HCT116 (cell line): ENCODE results near the gene IRX1. TPM values are rescaled to one million over a fixed set of nuclear protein-coding genes. Genes with fewer than 3 reads are reported as not detected.

ENCODE experiments used
- ATAC-seq: fragments of 200-7000 bp; cut with Tn5 transposase; 2 replicates; pipeline ENCODE4 v1.9.1; 2020; ENCODE audit warnings: mild to moderate bottlenecking, moderate library complexity
- BruUV-seq: library from RNA; stranded (reverse); fragments of 400-500 nt; replicated peaks from 2 replicates; lab custom pipeline; 2021; lab: Mats Ljungman, UMichigan
- CTCF ChIA-PET: fragments of 300-600 bp; sonication (Branson Sonifier 250); formaldehyde crosslinking; loops from one replicate; lab custom pipeline; 2021; ENCODE audit warnings: antibody characterized with exemption; lab: Charles Lee
- POLR2A ChIA-PET: fragments of 300-600, 350-600 bp; sonication (Branson Sonifier 250); formaldehyde crosslinking; loops from one replicate; lab custom pipeline; 2021; ENCODE audit warnings: antibody characterized with exemption; lab: Charles Lee
- RAD21 ChIA-PET, 2 experiments: fragments of 300-600 bp; sonication (Branson Sonifier 250); formaldehyde crosslinking; loops; one replicate each; lab custom pipeline; 2023; ENCODE audit warnings: low total read pairs in 2 of 2; ENCODE audit not compliant: uncharacterized antibody in 2 of 2, unreplicated experiment in 2 of 2, low non-redundant PET in 1 of 2; lab: Charles Lee
- DNase-seq: peaks from one replicate; pipeline ENCODE4 v3.0.0-alpha.2; 2010; ENCODE audit warnings: low read depth, low spot score
- H2AFZ ChIP-seq: fragments of 200-600 bp; shearing (Covaris generic), sonication (generic); 2 replicates; pipeline ENCODE4 v1.6.1; 2017; ENCODE audit warnings: low read depth, mixed run types, mixed read lengths, antibody characterized with exemption, low read length; ENCODE audit not compliant: poor library complexity, severe bottlenecking
- H3K27ac ChIP-seq: 2 replicates; pipeline ENCODE4 v1.5.1; 2012; ENCODE audit warnings: low read depth, low read length
- H3K27me3 ChIP-seq: fragments of 200-600 bp; sonication (generic); 2 replicates; pipeline ENCODE4 v1.6.1; 2016; ENCODE audit warnings: mixed run types, low read length, mixed read lengths; ENCODE audit not compliant: insufficient read depth
- H3K36me3 ChIP-seq, 2 experiments: fragments of 200-500 bp in 1 of 2; fragments of 200-600 bp in 1 of 2; sonication (Bioruptor generic) in 1 of 2; sonication (generic) in 1 of 2; 2 replicates each; pipeline versions ENCODE4 v1.5.1 to v1.6.1; 2014 to 2016; ENCODE audit warnings: low read length in 2 of 2, inconsistent platforms in 1 of 2, mixed read lengths in 1 of 2, mixed run types in 1 of 2; ENCODE audit not compliant: insufficient read depth in 2 of 2, control insufficient read depth in 1 of 2
- H3K4me1 ChIP-seq, 2 experiments: fragments of 200-600 bp in 1 of 2; sonication (generic) in 1 of 2; 2 replicates each; pipeline versions ENCODE4 v1.5.1 to v1.6.1; 2012 to 2017; ENCODE audit warnings: low read length in 2 of 2, inconsistent platforms in 1 of 2, mild to moderate bottlenecking in 1 of 2, mixed read lengths in 1 of 2, mixed run types in 1 of 2, moderate library complexity in 1 of 2; ENCODE audit not compliant: insufficient read depth in 2 of 2, control insufficient read depth in 1 of 2
- H3K4me2 ChIP-seq: fragments of 200-600 bp; sonication (generic); 2 replicates; pipeline ENCODE4 v1.6.1; 2017; ENCODE audit warnings: mixed run types, low read length, mixed read lengths
- H3K4me3 ChIP-seq, 2 experiments: fragments of 200-600 bp in 1 of 2; sonication (generic) in 1 of 2; replicated peaks in 1 of 2; 2 replicates each; pipeline ENCODE4 v1.5.1; 2011 to 2016; ENCODE audit warnings: low read length in 2 of 2, control low read depth in 1 of 2, low read depth in 1 of 2, mild to moderate bottlenecking in 1 of 2, mixed read lengths in 1 of 2, mixed run types in 1 of 2
- H3K79me2 ChIP-seq: fragments of 200-600 bp; sonication (generic); 2 replicates; pipeline ENCODE4 v1.6.1; 2017; ENCODE audit warnings: mild to moderate bottlenecking, mixed run types, low read length, moderate library complexity, mixed read lengths; ENCODE audit not compliant: insufficient read depth
- H3K9ac ChIP-seq: fragments of 200-600 bp; sonication (generic); 2 replicates; pipeline ENCODE4 v1.6.1; 2016; ENCODE audit warnings: low read length, mixed read lengths
- H3K9me2 ChIP-seq: fragments of 200-600 bp; sonication (generic), shearing (Covaris generic); 2 replicates; pipeline ENCODE4 v1.6.1; 2017; ENCODE audit warnings: mixed run types, mild to moderate bottlenecking, moderate library complexity; ENCODE audit not compliant: insufficient read depth
- H3K9me3 ChIP-seq, 2 experiments: fragments of 200-500 bp in 1 of 2; fragments of 200-600 bp in 1 of 2; sonication (Bioruptor generic) in 1 of 2; sonication (generic) in 1 of 2; 2 replicates each; pipeline ENCODE4 v1.6.1; 2014 to 2017; ENCODE audit warnings: low read length in 2 of 2, mixed read lengths in 2 of 2, inconsistent platforms in 1 of 2, low read depth in 1 of 2, mild to moderate bottlenecking in 1 of 2, mixed run types in 1 of 2, moderate library complexity in 1 of 2; ENCODE audit not compliant: control insufficient read depth in 1 of 2, insufficient read depth in 1 of 2
- H4K20me1 ChIP-seq: fragments of 200-600 bp; sonication (generic), shearing (Covaris generic); 2 replicates; pipeline ENCODE4 v1.6.1; 2017; ENCODE audit warnings: mixed run types, mild to moderate bottlenecking, moderate library complexity; ENCODE audit not compliant: insufficient read depth
- CBX3 ChIP-seq: IDR thresholded peaks from 2 replicates; pipeline ENCODE4 v1.6.1; 2012; ENCODE audit warnings: low read depth
- CEBPB ChIP-seq: IDR thresholded peaks from 2 replicates; pipeline ENCODE4 v1.6.1; 2012; ENCODE audit warnings: low read depth
- ELF1 ChIP-seq: IDR thresholded peaks from 2 replicates; pipeline ENCODE4 v1.6.1; 2012; ENCODE audit warnings: low read depth, borderline replicate concordance
- EZH2 ChIP-seq: fragments of 200-600 bp; sonication (generic); IDR thresholded peaks from 2 replicates; pipeline ENCODE4 v1.6.1; 2017; ENCODE audit warnings: antibody characterized with exemption, mixed run types
- EZH2phosphoT487 ChIP-seq: fragments of 200-600 bp; IDR thresholded peaks from 2 replicates; pipeline ENCODE4 v1.6.1; 2018; ENCODE audit warnings: antibody characterized with exemption, borderline replicate concordance
- FOSL1 ChIP-seq: IDR thresholded peaks from 2 replicates; pipeline ENCODE4 v1.6.1; 2012; ENCODE audit warnings: low read depth
- JUND ChIP-seq: IDR thresholded peaks from 2 replicates; pipeline ENCODE4 v1.6.1; 2012
- POLR2AphosphoS5 ChIP-seq: IDR thresholded peaks from 2 replicates; pipeline ENCODE4 v1.6.1; 2011; ENCODE audit warnings: mild to moderate bottlenecking, low read depth, low read length, moderate library complexity
- RAD21 ChIP-seq: IDR thresholded peaks from 2 replicates; pipeline ENCODE4 v1.6.1; 2012; ENCODE audit warnings: low read depth, mild to moderate bottlenecking
- SIN3A ChIP-seq: IDR thresholded peaks from 2 replicates; pipeline ENCODE4 v1.6.1; 2012; ENCODE audit warnings: low read depth
- SP1 ChIP-seq: IDR thresholded peaks from 2 replicates; pipeline ENCODE4 v1.6.1; 2012; ENCODE audit warnings: low read depth
- TCF7L2 ChIP-seq: IDR thresholded peaks from 2 replicates; pipeline ENCODE4 v1.7.0; 2011; ENCODE audit warnings: borderline replicate concordance, inconsistent platforms; ENCODE audit not compliant: insufficient read depth, insufficient read length; ENCODE audit errors: extremely low read depth
- YY1 ChIP-seq: IDR thresholded peaks from 2 replicates; pipeline ENCODE4 v1.6.1; 2011; ENCODE audit warnings: low read length, low read depth, moderate library complexity, mild to moderate bottlenecking; ENCODE audit not compliant: insufficient replicate concordance; ENCODE audit errors: extremely low read depth
- ZFX ChIP-seq: fragments of 450-650 bp; IDR thresholded peaks from 2 replicates; pipeline ENCODE4 v1.6.1; 2017
- ZNF274 ChIP-seq: fragments of 200-500 bp; sonication (Bioruptor generic); IDR thresholded peaks from 2 replicates; pipeline ENCODE4 v1.6.1; 2014; ENCODE audit warnings: mild to moderate bottlenecking, low read depth, low read length, inconsistent platforms
- intact Hi-C: fragments of 100-400 bp; cut with micrococcal nuclease; formaldehyde crosslinking; loops from 2 replicates; pipeline ENCODE4 v1.10.0; 2022
- total RNA-seq: library from RNA; stranded (reverse); gene quantifications from one replicate; pipeline ENCODE4 v1.2.1, GENCODE V29; 2021; ENCODE audit not compliant: unreplicated experiment
- TF ChIP-seq, protein P1 (sequence below): IDR thresholded peaks from 2 replicates; pipeline ENCODE4 v1.6.1; 2012; ENCODE audit warnings: low read depth

The IRX1 gene
- total RNA-seq, 1 experiment from 2014 or later, result not detected

DNA sequence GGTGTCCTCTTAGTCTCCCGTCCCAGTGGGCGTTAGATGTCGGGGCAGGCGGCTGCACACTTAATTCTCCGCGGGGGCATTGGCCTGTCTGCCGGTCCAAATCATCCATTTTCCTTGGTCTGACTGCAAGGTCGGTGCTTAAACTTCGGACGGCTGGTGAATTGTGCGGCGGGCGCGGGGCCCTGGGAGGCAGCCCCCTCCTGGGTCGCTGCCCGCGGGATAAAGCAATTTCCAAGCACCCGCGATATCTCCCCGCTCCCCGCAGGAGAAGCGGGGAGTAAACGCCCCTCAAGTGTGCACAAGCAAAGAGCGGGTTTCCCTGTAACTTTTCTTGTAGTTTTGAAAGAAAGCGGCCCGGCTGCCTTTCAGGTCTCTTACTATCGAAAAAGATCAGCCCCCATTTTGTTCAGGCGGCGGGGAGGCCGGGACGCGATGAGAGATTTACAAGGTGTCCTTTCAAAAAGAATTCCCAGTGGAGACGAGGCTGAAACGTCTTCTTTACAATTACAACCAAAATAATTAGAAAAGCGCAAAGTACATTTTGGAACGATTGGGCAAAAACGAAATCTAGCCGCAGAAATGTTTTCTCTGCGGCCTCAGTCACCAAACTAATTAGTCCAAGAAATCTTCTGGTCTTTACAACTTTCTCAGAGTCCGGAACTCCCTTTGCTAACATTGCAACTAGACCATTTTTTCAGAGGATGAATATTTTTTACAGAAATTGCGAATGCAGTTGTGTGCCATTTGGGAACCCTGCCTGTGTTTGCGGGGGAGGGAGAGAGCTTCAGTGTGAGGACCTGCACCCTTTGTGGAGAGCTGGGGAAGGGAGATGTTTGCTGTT lies 1.8 kb downstream of the IRX1 start:
- intact Hi-C loops, result no loop called here
- BruUV-seq, result no TSS peak
- H3K79me2 ChIP-seq, result no peaks in the 10 kb centered on the region
- no peak overlapping the region for H3K27ac ChIP-seq
- POLR2A ChIA-PET, result no interaction called here
- no peaks in the 10 kb centered on the region for H3K9me2 ChIP-seq
- no peak overlapping the region for H2AFZ ChIP-seq
- TF ChIP-seq POLR2AphosphoS5 (no peak), ELF1 (no peak)
- H4K20me1 ChIP-seq, result no peaks in the 10 kb centered on the region
- no peaks in the 10 kb centered on the region for H3K4me1 ChIP-seq
- H3K9me3 ChIP-seq, result peaks cover 0 to 14% of the 10 kb centered on the region in 2 experiments; a peak in 2 of 4 replicates
- RAD21 ChIA-PET, result no interaction called here
- no peak for DNase-seq
- CTCF ChIA-PET, result no interaction called here
- no peak overlapping the region for H3K9ac ChIP-seq
- no peak overlapping the region for H3K4me2 ChIP-seq
- no peaks in the 10 kb centered on the region for H3K36me3 ChIP-seq
- no peak overlapping the region for H3K4me3 ChIP-seq
- H3K27me3 ChIP-seq, result no peaks in the 10 kb centered on the region
- no peak for ATAC-seq

DNA sequence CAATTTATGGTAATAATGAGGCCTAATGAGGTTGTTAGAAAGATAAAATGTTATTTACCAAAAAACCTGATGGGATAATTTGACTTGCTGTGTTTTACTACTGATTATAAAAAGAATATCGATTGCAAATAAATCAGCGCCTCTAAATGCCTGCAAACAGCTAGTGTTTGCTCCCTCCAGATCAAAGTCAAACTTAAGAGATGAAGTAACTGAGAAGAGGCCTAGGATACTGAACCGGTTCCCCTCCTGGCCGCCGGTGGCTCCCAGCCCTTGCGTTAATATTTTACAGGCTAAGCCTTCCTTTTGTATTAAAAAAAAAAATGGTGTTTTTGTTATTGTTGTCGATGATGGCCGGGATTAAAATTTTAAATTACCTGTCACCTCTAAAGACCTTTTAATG lies 2.6 kb downstream of the IRX1 start:
- Histone ChIP-seq H3K4me3 (no peak overlapping the region), H3K4me2 (no peak overlapping the region), H3K36me3 (no peaks in the 10 kb centered on the region), H3K27me3 (no peaks in the 10 kb centered on the region), H3K9ac (no peak overlapping the region), H3K4me1 (no peaks in the 10 kb centered on the region), H2AFZ (no peak overlapping the region), H3K79me2 (no peaks in the 10 kb centered on the region), H4K20me1 (no peaks in the 10 kb centered on the region), H3K9me2 (no peaks in the 10 kb centered on the region), H3K9me3 (peaks cover 0 to 12% of the 10 kb centered on the region in 2 experiments; a peak in 2 of 4 replicates), H3K27ac (no peak overlapping the region)
- POLR2A ChIA-PET, result no interaction called here
- CTCF ChIA-PET, result no interaction called here
- DNase-seq, result no peak
- RAD21 ChIA-PET, result no interaction called here
- BruUV-seq, result no TSS peak
- ATAC-seq, result no peak
- TF ChIP-seq SP1 (no peak), RAD21 (no peak), CEBPB (no peak), POLR2AphosphoS5 (no peak), FOSL1 (no peak), YY1 (no peak), ZFX (no peak), SIN3A (no peak), EZH2 (no peak), TCF7L2 (no peak), EZH2phosphoT487 (no peak), ZNF274 (no peak), JUND (no peak), CBX3 (no peak), ELF1 (no peak)
- TF ChIP-seq, protein P1, sequence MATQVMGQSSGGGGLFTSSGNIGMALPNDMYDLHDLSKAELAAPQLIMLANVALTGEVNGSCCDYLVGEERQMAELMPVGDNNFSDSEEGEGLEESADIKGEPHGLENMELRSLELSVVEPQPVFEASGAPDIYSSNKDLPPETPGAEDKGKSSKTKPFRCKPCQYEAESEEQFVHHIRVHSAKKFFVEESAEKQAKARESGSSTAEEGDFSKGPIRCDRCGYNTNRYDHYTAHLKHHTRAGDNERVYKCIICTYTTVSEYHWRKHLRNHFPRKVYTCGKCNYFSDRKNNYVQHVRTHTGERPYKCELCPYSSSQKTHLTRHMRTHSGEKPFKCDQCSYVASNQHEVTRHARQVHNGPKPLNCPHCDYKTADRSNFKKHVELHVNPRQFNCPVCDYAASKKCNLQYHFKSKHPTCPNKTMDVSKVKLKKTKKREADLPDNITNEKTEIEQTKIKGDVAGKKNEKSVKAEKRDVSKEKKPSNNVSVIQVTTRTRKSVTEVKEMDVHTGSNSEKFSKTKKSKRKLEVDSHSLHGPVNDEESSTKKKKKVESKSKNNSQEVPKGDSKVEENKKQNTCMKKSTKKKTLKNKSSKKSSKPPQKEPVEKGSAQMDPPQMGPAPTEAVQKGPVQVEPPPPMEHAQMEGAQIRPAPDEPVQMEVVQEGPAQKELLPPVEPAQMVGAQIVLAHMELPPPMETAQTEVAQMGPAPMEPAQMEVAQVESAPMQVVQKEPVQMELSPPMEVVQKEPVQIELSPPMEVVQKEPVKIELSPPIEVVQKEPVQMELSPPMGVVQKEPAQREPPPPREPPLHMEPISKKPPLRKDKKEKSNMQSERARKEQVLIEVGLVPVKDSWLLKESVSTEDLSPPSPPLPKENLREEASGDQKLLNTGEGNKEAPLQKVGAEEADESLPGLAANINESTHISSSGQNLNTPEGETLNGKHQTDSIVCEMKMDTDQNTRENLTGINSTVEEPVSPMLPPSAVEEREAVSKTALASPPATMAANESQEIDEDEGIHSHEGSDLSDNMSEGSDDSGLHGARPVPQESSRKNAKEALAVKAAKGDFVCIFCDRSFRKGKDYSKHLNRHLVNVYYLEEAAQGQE, result no peak
- intact Hi-C loops, result no loop called here
